HCT116 (cell line): ENCODE measurements around the gene RAB39A. TPM values are rescaled to one million over a fixed set of nuclear protein-coding genes. Genes with fewer than 3 reads are reported as not detected.

Experiments
- ATAC-seq: fragments of 200-7000 bp; cut with Tn5 transposase; 2 replicates; pipeline ENCODE4 v1.9.1; 2020; ENCODE audit warnings: mild to moderate bottlenecking, moderate library complexity
- BruUV-seq: library from RNA; stranded (reverse); fragments of 400-500 nt; replicated peaks from 2 replicates; lab custom pipeline; 2021; lab: Mats Ljungman, UMichigan
- CTCF ChIA-PET: fragments of 300-600 bp; sonication (Branson Sonifier 250); formaldehyde crosslinking; loops from one replicate; lab custom pipeline; 2021; ENCODE audit warnings: antibody characterized with exemption; lab: Charles Lee
- POLR2A ChIA-PET: fragments of 300-600, 350-600 bp; sonication (Branson Sonifier 250); formaldehyde crosslinking; loops from one replicate; lab custom pipeline; 2021; ENCODE audit warnings: antibody characterized with exemption; lab: Charles Lee
- RAD21 ChIA-PET, 2 experiments: fragments of 300-600 bp; sonication (Branson Sonifier 250); formaldehyde crosslinking; loops; one replicate each; lab custom pipeline; 2023; ENCODE audit warnings: low total read pairs in 2 of 2; ENCODE audit not compliant: uncharacterized antibody in 2 of 2, unreplicated experiment in 2 of 2, low non-redundant PET in 1 of 2; lab: Charles Lee
- DNase-seq: peaks from one replicate; pipeline ENCODE4 v3.0.0-alpha.2; 2010; ENCODE audit warnings: low read depth, low spot score
- H2AFZ ChIP-seq: fragments of 200-600 bp; shearing (Covaris generic), sonication (generic); 2 replicates; pipeline ENCODE4 v1.6.1; 2017; ENCODE audit warnings: low read depth, mixed run types, mixed read lengths, antibody characterized with exemption, low read length; ENCODE audit not compliant: poor library complexity, severe bottlenecking
- H3K27ac ChIP-seq: 2 replicates; pipeline ENCODE4 v1.5.1; 2012; ENCODE audit warnings: low read depth, low read length
- H3K27me3 ChIP-seq: fragments of 200-600 bp; sonication (generic); 2 replicates; pipeline ENCODE4 v1.6.1; 2016; ENCODE audit warnings: mixed run types, low read length, mixed read lengths; ENCODE audit not compliant: insufficient read depth
- H3K36me3 ChIP-seq, 2 experiments: fragments of 200-500 bp in 1 of 2; fragments of 200-600 bp in 1 of 2; sonication (Bioruptor generic) in 1 of 2; sonication (generic) in 1 of 2; 2 replicates each; pipeline versions ENCODE4 v1.5.1 to v1.6.1; 2014 to 2016; ENCODE audit warnings: low read length in 2 of 2, inconsistent platforms in 1 of 2, mixed read lengths in 1 of 2, mixed run types in 1 of 2; ENCODE audit not compliant: insufficient read depth in 2 of 2, control insufficient read depth in 1 of 2
- H3K4me1 ChIP-seq, 2 experiments: fragments of 200-600 bp in 1 of 2; sonication (generic) in 1 of 2; 2 replicates each; pipeline versions ENCODE4 v1.5.1 to v1.6.1; 2012 to 2017; ENCODE audit warnings: low read length in 2 of 2, inconsistent platforms in 1 of 2, mild to moderate bottlenecking in 1 of 2, mixed read lengths in 1 of 2, mixed run types in 1 of 2, moderate library complexity in 1 of 2; ENCODE audit not compliant: insufficient read depth in 2 of 2, control insufficient read depth in 1 of 2
- H3K4me2 ChIP-seq: fragments of 200-600 bp; sonication (generic); 2 replicates; pipeline ENCODE4 v1.6.1; 2017; ENCODE audit warnings: mixed run types, low read length, mixed read lengths
- H3K4me3 ChIP-seq, 2 experiments: fragments of 200-600 bp in 1 of 2; sonication (generic) in 1 of 2; replicated peaks in 1 of 2; 2 replicates each; pipeline ENCODE4 v1.5.1; 2011 to 2016; ENCODE audit warnings: low read length in 2 of 2, control low read depth in 1 of 2, low read depth in 1 of 2, mild to moderate bottlenecking in 1 of 2, mixed read lengths in 1 of 2, mixed run types in 1 of 2
- H3K79me2 ChIP-seq: fragments of 200-600 bp; sonication (generic); 2 replicates; pipeline ENCODE4 v1.6.1; 2017; ENCODE audit warnings: mild to moderate bottlenecking, mixed run types, low read length, moderate library complexity, mixed read lengths; ENCODE audit not compliant: insufficient read depth
- H3K9ac ChIP-seq: fragments of 200-600 bp; sonication (generic); 2 replicates; pipeline ENCODE4 v1.6.1; 2016; ENCODE audit warnings: low read length, mixed read lengths
- H3K9me2 ChIP-seq: fragments of 200-600 bp; sonication (generic), shearing (Covaris generic); 2 replicates; pipeline ENCODE4 v1.6.1; 2017; ENCODE audit warnings: mixed run types, mild to moderate bottlenecking, moderate library complexity; ENCODE audit not compliant: insufficient read depth
- H3K9me3 ChIP-seq, 2 experiments: fragments of 200-500 bp in 1 of 2; fragments of 200-600 bp in 1 of 2; sonication (Bioruptor generic) in 1 of 2; sonication (generic) in 1 of 2; 2 replicates each; pipeline ENCODE4 v1.6.1; 2014 to 2017; ENCODE audit warnings: low read length in 2 of 2, mixed read lengths in 2 of 2, inconsistent platforms in 1 of 2, low read depth in 1 of 2, mild to moderate bottlenecking in 1 of 2, mixed run types in 1 of 2, moderate library complexity in 1 of 2; ENCODE audit not compliant: control insufficient read depth in 1 of 2, insufficient read depth in 1 of 2
- H4K20me1 ChIP-seq: fragments of 200-600 bp; sonication (generic), shearing (Covaris generic); 2 replicates; pipeline ENCODE4 v1.6.1; 2017; ENCODE audit warnings: mixed run types, mild to moderate bottlenecking, moderate library complexity; ENCODE audit not compliant: insufficient read depth
- CBX3 ChIP-seq: IDR thresholded peaks from 2 replicates; pipeline ENCODE4 v1.6.1; 2012; ENCODE audit warnings: low read depth
- CEBPB ChIP-seq: IDR thresholded peaks from 2 replicates; pipeline ENCODE4 v1.6.1; 2012; ENCODE audit warnings: low read depth
- CTCF ChIP-seq, 3 experiments: fragments of 200-600 bp in 1 of 3; sonication (generic) in 1 of 3; IDR thresholded peaks in 2 of 3; conservative IDR thresholded peaks in 1 of 3; 2 replicates each; pipeline ENCODE4 v1.5.1; 2012 to 2017; ENCODE audit warnings: low read depth in 2 of 3, low read length in 2 of 3, antibody characterized with exemption in 1 of 3, borderline replicate concordance in 1 of 3, control low read depth in 1 of 3, mild to moderate bottlenecking in 1 of 3, mixed read lengths in 1 of 3, mixed run types in 1 of 3, moderate library complexity in 1 of 3; ENCODE audit not compliant: insufficient read depth in 1 of 3
- EGR1 ChIP-seq: IDR thresholded peaks from 2 replicates; pipeline ENCODE4 v1.6.1; 2012; ENCODE audit warnings: low read depth
- EZH2phosphoT487 ChIP-seq: fragments of 200-600 bp; IDR thresholded peaks from 2 replicates; pipeline ENCODE4 v1.6.1; 2018; ENCODE audit warnings: antibody characterized with exemption, borderline replicate concordance
- POLR2A ChIP-seq: IDR thresholded peaks from 2 replicates; pipeline ENCODE4 v1.7.0; 2011; ENCODE audit warnings: borderline replicate concordance; ENCODE audit not compliant: insufficient read depth, insufficient read length; ENCODE audit errors: extremely low read depth
- RAD21 ChIP-seq: IDR thresholded peaks from 2 replicates; pipeline ENCODE4 v1.6.1; 2012; ENCODE audit warnings: low read depth, mild to moderate bottlenecking
- SIN3A ChIP-seq: IDR thresholded peaks from 2 replicates; pipeline ENCODE4 v1.6.1; 2012; ENCODE audit warnings: low read depth
- ZBTB33 ChIP-seq: IDR thresholded peaks from 2 replicates; pipeline ENCODE4 v1.6.1; 2011; ENCODE audit warnings: mild to moderate bottlenecking, low read length, moderate library complexity; ENCODE audit not compliant: insufficient replicate concordance; ENCODE audit errors: extremely low read depth
- ZFX ChIP-seq: fragments of 450-650 bp; IDR thresholded peaks from 2 replicates; pipeline ENCODE4 v1.6.1; 2017
- ZNF274 ChIP-seq: fragments of 200-500 bp; sonication (Bioruptor generic); IDR thresholded peaks from 2 replicates; pipeline ENCODE4 v1.6.1; 2014; ENCODE audit warnings: mild to moderate bottlenecking, low read depth, low read length, inconsistent platforms
- intact Hi-C: fragments of 100-400 bp; cut with micrococcal nuclease; formaldehyde crosslinking; loops from 2 replicates; pipeline ENCODE4 v1.10.0; 2022
- total RNA-seq: library from RNA; stranded (reverse); gene quantifications from one replicate; pipeline ENCODE4 v1.2.1, GENCODE V29; 2021; ENCODE audit not compliant: unreplicated experiment
- TF ChIP-seq, protein P1 (sequence below): IDR thresholded peaks from 2 replicates; pipeline ENCODE4 v1.6.1; 2012

RAB39A gene
- total RNA-seq, 1 experiment from 2014 or later: not detected

DNA sequence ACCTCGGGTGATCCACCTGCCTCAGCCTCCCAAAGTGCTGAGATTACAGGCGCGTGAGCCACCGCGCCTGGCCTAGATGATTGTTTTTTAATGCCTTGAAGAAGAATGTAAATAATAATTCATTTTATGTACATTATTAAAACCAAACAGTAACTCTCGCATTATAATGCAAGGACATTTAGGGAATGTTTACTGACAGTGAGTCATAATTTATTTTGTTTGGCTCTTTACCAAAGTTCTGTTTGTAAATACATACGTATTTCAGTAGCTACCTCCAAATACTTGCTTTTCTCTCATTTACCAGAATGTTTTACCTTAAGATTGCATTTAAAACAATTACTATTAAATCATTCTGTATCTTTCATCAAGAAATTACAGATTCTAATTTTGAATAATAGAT, 3.0 kb downstream of the RAB39A start:
- H3K4me1 ChIP-seq: peaks cover 0 to 10% of the 10 kb centered on the region in 2 experiments; a peak in 2 of 4 replicates
- H3K9me2 ChIP-seq: no peaks in the 10 kb centered on the region
- ChIA-PET CTCF (no interaction called here), RAD21 (no interaction called here), POLR2A (no interaction called here)
- H4K20me1 ChIP-seq: no peaks in the 10 kb centered on the region
- no peak overlapping the region for H3K4me3 ChIP-seq
- no peak overlapping the region for H3K27ac ChIP-seq
- H3K4me2 ChIP-seq: no peak overlapping the region
- BruUV-seq: no TSS peak
- ATAC-seq: no peak
- no peaks in the 10 kb centered on the region for H3K79me2 ChIP-seq
- H3K9me3 ChIP-seq: no peaks in the 10 kb centered on the region
- no peak overlapping the region for H3K9ac ChIP-seq
- TF ChIP-seq POLR2A: no peak
- no peak for TF ChIP-seq EGR1
- no peak for TF ChIP-seq CTCF (IDR thresholded peaks at IDR 0.05 in 2 of 3, conservative IDR thresholded peaks at IDR 0.05 in 1 of 3; ENCODE audit: borderline replicate concordance in 1 of 3, insufficient read depth in 1 of 3, low read depth in 2 of 3, low read length in 2 of 3)
- TF ChIP-seq, protein P1, sequence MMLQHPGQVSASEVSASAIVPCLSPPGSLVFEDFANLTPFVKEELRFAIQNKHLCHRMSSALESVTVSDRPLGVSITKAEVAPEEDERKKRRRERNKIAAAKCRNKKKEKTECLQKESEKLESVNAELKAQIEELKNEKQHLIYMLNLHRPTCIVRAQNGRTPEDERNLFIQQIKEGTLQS: no peak
- no peak for TF ChIP-seq CBX3
- TF ChIP-seq SIN3A: no peak
- no peaks in the 10 kb centered on the region for H3K36me3 ChIP-seq
- H3K27me3 ChIP-seq: no peaks in the 10 kb centered on the region
- H2AFZ ChIP-seq: no peak overlapping the region
- DNase-seq: no peak
- intact Hi-C loops: no loop called here

GRCh38 chr11:107947904-107948303, 19.7 kb downstream of the RAB39A start:
- intact Hi-C loops: no loop called here
- no peak for ATAC-seq
- no peak overlapping the region for H3K27ac ChIP-seq
- no peak overlapping the region for H3K4me2 ChIP-seq
- peak overlapping the region; percentile 33 for H2AFZ ChIP-seq
- no peak for TF ChIP-seq ZBTB33
- TF ChIP-seq CEBPB: no peak
- no peak for TF ChIP-seq EZH2phosphoT487
- no peak for TF ChIP-seq RAD21
- TF ChIP-seq EGR1: no peak
- TF ChIP-seq SIN3A: no peak
- TF ChIP-seq CTCF (IDR thresholded peaks at IDR 0.05 in 2 of 3, conservative IDR thresholded peaks at IDR 0.05 in 1 of 3; ENCODE audit: borderline replicate concordance in 1 of 3, insufficient read depth in 1 of 3, low read depth in 2 of 3, low read length in 2 of 3): no peak
- TF ChIP-seq, protein P1: no peak
- no peak for TF ChIP-seq ZNF274
- no peak for TF ChIP-seq ZFX
- TF ChIP-seq, all 23 proteins: peak for 0
- no peaks in the 10 kb centered on the region for H3K9me2 ChIP-seq
- BruUV-seq: no TSS peak
- H3K4me3 ChIP-seq: no peak overlapping the region
- no peaks in the 10 kb centered on the region for H3K9me3 ChIP-seq
- CTCF ChIA-PET: no interaction called here
- POLR2A ChIA-PET: no interaction called here
- H4K20me1 ChIP-seq: no peaks in the 10 kb centered on the region
- no peaks in the 10 kb centered on the region for H3K27me3 ChIP-seq
- no peak for DNase-seq
- H3K4me1 ChIP-seq: no peaks in the 10 kb centered on the region
- no peaks in the 10 kb centered on the region for H3K36me3 ChIP-seq
- no peak overlapping the region for H3K9ac ChIP-seq
- RAD21 ChIA-PET: no interaction called here
- no peaks in the 10 kb centered on the region for H3K79me2 ChIP-seq
